Suprapubic skin (tissue), 4 donors: ENCODE measurements around the gene PAQR8.

Experiments used
- EP300 ChIP-seq: sonication (generic); formaldehyde crosslinking; IDR thresholded peaks from one replicate; pipeline ENCODE4 v1.6.1; 2017; ENCODE audit warnings: antibody characterized with exemption
- POLR2A ChIP-seq, 2 donors: fragments of 450-650 bp; IDR thresholded peaks; one replicate each; pipeline ENCODE4 v1.6.1; 2017; ENCODE audit warnings: antibody characterized with exemption in 2 of 2, mild to moderate bottlenecking in 2 of 2, moderate library complexity in 2 of 2
- POLR2AphosphoS5 ChIP-seq, 3 donors: sonication (generic); formaldehyde crosslinking; IDR thresholded peaks; one replicate each; pipeline ENCODE4 v1.6.1; 2017; ENCODE audit warnings: antibody characterized with exemption in 3 of 3
- TF ChIP-seq, protein P1 (sequence below), 2 donors: fragments of 200-600 bp in 1 of 2; fragments of 450-650 bp in 1 of 2; sonication (generic) in 1 of 2; IDR thresholded peaks; one replicate each; pipeline ENCODE4 v1.5.1; 2016 to 2019; ENCODE audit warnings: antibody characterized with exemption in 2 of 2, mild to moderate bottlenecking in 1 of 2, moderate library complexity in 1 of 2

DNA sequence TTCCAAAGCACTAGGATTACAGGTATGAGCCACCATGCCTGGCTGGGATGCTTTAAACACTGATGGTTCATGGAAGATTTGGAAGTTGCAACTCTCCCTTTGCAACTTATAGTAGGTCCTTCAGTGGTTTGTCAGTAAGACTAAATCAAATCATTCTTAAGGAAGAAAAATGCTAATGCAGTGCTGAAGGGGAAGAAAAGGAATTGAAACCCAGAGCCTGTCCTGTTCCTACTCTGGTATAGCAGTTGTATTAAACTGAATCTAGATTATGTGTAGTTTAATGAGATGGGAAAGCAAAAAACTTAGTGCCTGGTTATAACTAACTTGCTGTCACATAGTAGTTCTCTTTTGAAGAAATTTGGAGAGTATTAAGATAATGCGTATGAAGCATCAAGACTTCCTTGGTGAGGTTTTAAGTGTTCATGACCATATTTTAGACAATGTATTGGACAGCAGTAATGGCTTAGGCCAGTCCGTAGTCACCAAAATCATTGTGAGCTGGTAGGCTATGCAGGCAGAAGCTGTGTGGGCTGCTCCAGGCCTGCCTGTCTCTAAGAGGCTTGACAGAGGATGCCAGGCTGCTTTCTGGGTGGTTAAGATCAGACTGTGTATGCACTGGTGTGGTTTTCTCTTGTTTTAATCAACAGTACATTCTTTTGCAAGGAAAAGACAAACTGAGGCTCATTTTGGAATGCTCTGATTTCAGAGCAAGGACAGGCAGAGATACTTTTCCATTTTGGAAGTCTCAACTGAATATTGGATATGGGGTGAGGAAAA, 14.0 kb downstream of the PAQR8 start:
- TF ChIP-seq, protein P1, sequence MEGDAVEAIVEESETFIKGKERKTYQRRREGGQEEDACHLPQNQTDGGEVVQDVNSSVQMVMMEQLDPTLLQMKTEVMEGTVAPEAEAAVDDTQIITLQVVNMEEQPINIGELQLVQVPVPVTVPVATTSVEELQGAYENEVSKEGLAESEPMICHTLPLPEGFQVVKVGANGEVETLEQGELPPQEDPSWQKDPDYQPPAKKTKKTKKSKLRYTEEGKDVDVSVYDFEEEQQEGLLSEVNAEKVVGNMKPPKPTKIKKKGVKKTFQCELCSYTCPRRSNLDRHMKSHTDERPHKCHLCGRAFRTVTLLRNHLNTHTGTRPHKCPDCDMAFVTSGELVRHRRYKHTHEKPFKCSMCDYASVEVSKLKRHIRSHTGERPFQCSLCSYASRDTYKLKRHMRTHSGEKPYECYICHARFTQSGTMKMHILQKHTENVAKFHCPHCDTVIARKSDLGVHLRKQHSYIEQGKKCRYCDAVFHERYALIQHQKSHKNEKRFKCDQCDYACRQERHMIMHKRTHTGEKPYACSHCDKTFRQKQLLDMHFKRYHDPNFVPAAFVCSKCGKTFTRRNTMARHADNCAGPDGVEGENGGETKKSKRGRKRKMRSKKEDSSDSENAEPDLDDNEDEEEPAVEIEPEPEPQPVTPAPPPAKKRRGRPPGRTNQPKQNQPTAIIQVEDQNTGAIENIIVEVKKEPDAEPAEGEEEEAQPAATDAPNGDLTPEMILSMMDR (IDR thresholded peaks at IDR 0.05): no peak
- no peak for TF ChIP-seq POLR2A (IDR thresholded peaks at IDR 0.05)
- no peak for TF ChIP-seq POLR2AphosphoS5 (IDR thresholded peaks at IDR 0.05)
- TF ChIP-seq EP300: no peak
